CD14-positive monocyte (primary cell): ENCODE data around the gene PARD6B. TPM values are rescaled to one million over a fixed set of nuclear protein-coding genes. Genes with fewer than 3 reads are reported as not detected.

Source experiments
- DNase-seq, 3 donors: peaks; one replicate each; pipeline ENCODE4 v3.0.0-alpha.2; 2011 to 2022
- H2AFZ ChIP-seq: 2 replicates; pipeline ENCODE4 v1.6.0; 2012; ENCODE audit warnings: mild to moderate bottlenecking, low read depth, low read length, inconsistent platforms; ENCODE audit not compliant: insufficient read depth, poor library complexity, severe bottlenecking
- H3K27ac ChIP-seq, 2 donors: 1 replicate in 1 of 2; 2 replicates in 1 of 2; pipeline ENCODE4 v1.5.1; 2012 to 2013; ENCODE audit warnings: low read length in 2 of 2, control low read depth in 1 of 2, inconsistent platforms in 1 of 2, low read depth in 1 of 2, mild to moderate bottlenecking in 1 of 2
- H3K27me3 ChIP-seq, 2 donors: one replicate each; pipeline versions ENCODE4 v1.6.0 to v1.6.1; 2011 to 2013; ENCODE audit warnings: low read length in 2 of 2; ENCODE audit not compliant: control insufficient read depth in 2 of 2, insufficient read depth in 2 of 2
- H3K36me3 ChIP-seq, 2 donors: replicated peaks in 1 of 2; 1 replicate in 1 of 2; 2 replicates in 1 of 2; pipeline versions ENCODE4 v1.5.1 to v1.6.1; 2012 to 2013; ENCODE audit warnings: low read length in 2 of 2, control low read depth in 1 of 2, inconsistent platforms in 1 of 2, mild to moderate bottlenecking in 1 of 2; ENCODE audit not compliant: insufficient read depth in 2 of 2, control insufficient read depth in 1 of 2
- H3K4me1 ChIP-seq, 2 donors: 1 replicate in 1 of 2; 2 replicates in 1 of 2; pipeline versions ENCODE4 v1.5.1 to v1.6.1; 2012 to 2013; ENCODE audit warnings: low read length in 2 of 2, control low read depth in 1 of 2, inconsistent platforms in 1 of 2, mild to moderate bottlenecking in 1 of 2, moderate library complexity in 1 of 2; ENCODE audit not compliant: insufficient read depth in 2 of 2, control insufficient read depth in 1 of 2
- H3K4me2 ChIP-seq: replicated peaks from 2 replicates; pipeline ENCODE3; 2012; ENCODE audit warnings: low read length, moderate library complexity, mild to moderate bottlenecking; ENCODE audit not compliant: poor library complexity, severe bottlenecking; ENCODE audit errors: extremely low read depth
- H3K4me3 ChIP-seq, 3 experiments: fragments of 200-600 bp in 1 of 3; sonication (generic) in 1 of 3; replicated peaks in 1 of 3; 1 replicate in 2 of 3; 2 replicates in 1 of 3; pipeline ENCODE4 v1.5.1; 2011 to 2013; ENCODE audit warnings: low read length in 3 of 3, mild to moderate bottlenecking in 3 of 3, control low read depth in 2 of 3, low read depth in 2 of 3, inconsistent platforms in 1 of 3, moderate library complexity in 1 of 3
- H3K79me2 ChIP-seq: 2 replicates; pipeline ENCODE4 v1.6.0; 2012; ENCODE audit warnings: mild to moderate bottlenecking, control low read depth, inconsistent platforms, low read length, moderate library complexity; ENCODE audit not compliant: insufficient read depth
- H3K9ac ChIP-seq: 2 replicates; pipeline ENCODE4 v1.6.0; 2017; ENCODE audit warnings: low read length, mild to moderate bottlenecking; ENCODE audit not compliant: insufficient read depth, poor library complexity, severe bottlenecking
- H3K9me3 ChIP-seq, 2 donors: replicated peaks in 1 of 2; 1 replicate in 1 of 2; 2 replicates in 1 of 2; pipeline versions ENCODE4 v1.5.1 to v1.6.1; 2012 to 2013; ENCODE audit warnings: low read length in 2 of 2, control low read depth in 1 of 2; ENCODE audit not compliant: control insufficient read depth in 1 of 2, insufficient read depth in 1 of 2
- H4K20me1 ChIP-seq: 2 replicates; pipeline ENCODE4 v1.6.0; 2012; ENCODE audit warnings: mild to moderate bottlenecking, low read length, control low read depth, moderate library complexity; ENCODE audit not compliant: insufficient read depth
- H3K27ac Mint-ChIP-seq, 7 donors: one replicate each; pipeline ENCODE4 v1.8.0; 2020; ENCODE audit warnings: mild to moderate bottlenecking in 7 of 7, mixed read lengths in 7 of 7, moderate library complexity in 6 of 7, inconsistent platforms in 2 of 7
- H3K27me3 Mint-ChIP-seq, 3 donors: one replicate each; pipeline ENCODE4 v1.8.0; 2021 to 2022; ENCODE audit warnings: low read depth in 3 of 3, mild to moderate bottlenecking in 3 of 3, mixed read lengths in 3 of 3, moderate library complexity in 3 of 3, inconsistent platforms in 1 of 3
- H3K36me3 Mint-ChIP-seq, 2 donors: one replicate each; pipeline ENCODE4 v1.8.0; 2020; ENCODE audit warnings: mixed read lengths in 2 of 2, inconsistent platforms in 1 of 2, mild to moderate bottlenecking in 1 of 2
- H3K4me1 Mint-ChIP-seq: one replicate; pipeline ENCODE4 v1.8.0; 2020; ENCODE audit warnings: mild to moderate bottlenecking, mixed read lengths
- H3K4me3 Mint-ChIP-seq, 2 donors: one replicate each; pipeline ENCODE4 v1.8.0; 2020; ENCODE audit warnings: mild to moderate bottlenecking in 2 of 2, mixed read lengths in 2 of 2, moderate library complexity in 1 of 2
- H3K9me3 Mint-ChIP-seq, 7 donors: one replicate each; pipeline ENCODE4 v1.8.0; 2020 to 2022; ENCODE audit warnings: mixed read lengths in 7 of 7, mild to moderate bottlenecking in 6 of 7, moderate library complexity in 6 of 7, inconsistent platforms in 2 of 7
- CTCF ChIP-seq: fragments of 200-600 bp; IDR thresholded peaks from one replicate; pipeline ENCODE4 v1.8.0; 2022; ENCODE audit warnings: antibody characterized with exemption, mild to moderate bottlenecking
- WGBS: methylation state at CpG from one replicate; pipeline ENCODE4 v1.1.5; 2013; ENCODE audit warnings: missing lambda C conversion rate; ENCODE audit not compliant: insufficient coverage; 5-methylcytosine and 5-hydroxymethylcytosine counted together
- intact Hi-C, 2 donors: fragments of 100-400 bp; cut with micrococcal nuclease; formaldehyde crosslinking; loops; one replicate each; pipeline versions ENCODE4 v1.15.0 to v1.15.1; 2023
- polyA plus RNA-seq, 3 donors: library from polyadenylated mRNA; depleted of rRNA in 1 of 3; unstranded in 2 of 3; stranded (reverse) in 1 of 3; fragments of 300-500 nt in 2 of 3; fragments of >200 nt in 1 of 3; fragmentation: Illumina TruSeq in 2 of 3; gene quantifications; 1 replicate in 2 of 3; 2 replicates in 1 of 3; pipeline ENCODE4 v1.2.3, GENCODE V29; 2012 to 2021

PARD6B gene
- polyA plus RNA-seq, 3 donors, result 0.04 to 0.13 (median 0.13) TPM

GRCh38 chr20:50720582-50720981 is 10.8 kb upstream of the PARD6B start:
- Mint-ChIP-seq H3K4me3 (no peak overlapping the region), H3K4me1 (no peaks in the 10 kb centered on the region)
- intact Hi-C loops, result no loop called here

GRCh38 chr20:50721881-50722281 is 9.5 kb upstream of the PARD6B start:
- no peaks in the 10 kb centered on the region for H3K4me1 Mint-ChIP-seq
- no peaks in the 10 kb centered on the region for H3K4me1 ChIP-seq
- H3K9me3 ChIP-seq, result no peaks in the 10 kb centered on the region
- H3K36me3 ChIP-seq, result no peaks in the 10 kb centered on the region
- H4K20me1 ChIP-seq, result no peaks in the 10 kb centered on the region
- no peak overlapping the region for H3K4me3 Mint-ChIP-seq
- H3K27ac ChIP-seq, result no peak overlapping the region
- H3K4me2 ChIP-seq, result no peak overlapping the region
- H3K4me3 ChIP-seq, result no peak overlapping the region
- no peaks in the 10 kb centered on the region for H3K36me3 Mint-ChIP-seq
- H3K9me3 Mint-ChIP-seq, result no peaks in the 10 kb centered on the region
- peaks cover 0 to 5% (median 4%) of the 10 kb centered on the region in 3 donors for H3K27me3 Mint-ChIP-seq
- no peak overlapping the region for H3K9ac ChIP-seq
- no peak for TF ChIP-seq CTCF
- intact Hi-C loops, result no loop called here
- H3K79me2 ChIP-seq, result no peaks in the 10 kb centered on the region
- DNase-seq, result no peak
- H2AFZ ChIP-seq, result no peak overlapping the region
- H3K27ac Mint-ChIP-seq, result no peak overlapping the region
- 80% methylated on average over 6 of the region's 9 CpGs for WGBS
- H3K27me3 ChIP-seq, result no peaks in the 10 kb centered on the region

More at GRCh38 chr20:50720582-50720981, 10.8 kb upstream of the PARD6B start:
- no peaks in the 10 kb centered on the region for H3K27me3 ChIP-seq
- H3K27ac Mint-ChIP-seq, result no peak overlapping the region
- no peaks in the 10 kb centered on the region for H3K9me3 Mint-ChIP-seq
- H2AFZ ChIP-seq, result no peak overlapping the region
- no peak overlapping the region for H3K4me3 ChIP-seq
- H4K20me1 ChIP-seq, result no peaks in the 10 kb centered on the region
- H3K9ac ChIP-seq, result no peak overlapping the region
- no peaks in the 10 kb centered on the region for H3K9me3 ChIP-seq
- H3K79me2 ChIP-seq, result no peaks in the 10 kb centered on the region
- no peaks in the 10 kb centered on the region for H3K4me1 ChIP-seq
- H3K4me2 ChIP-seq, result no peak overlapping the region
- no peak overlapping the region for H3K27ac ChIP-seq
- no peaks in the 10 kb centered on the region for H3K36me3 Mint-ChIP-seq
- no peaks in the 10 kb centered on the region for H3K36me3 ChIP-seq
- H3K27me3 Mint-ChIP-seq, result peaks cover 1 to 8% (median 4%) of the 10 kb centered on the region in 3 donors
- DNase-seq, result no peak
- no peak for TF ChIP-seq CTCF
